HG03558 (cell line): ENCODE measurements around the gene MARVELD1.

Source experiments
- ATAC-seq: cut with Tn5 transposase; IDR thresholded peaks from one replicate; pipeline ENCODE4 v1.9.1; 2021; ENCODE audit warnings: moderate number of reproducible peaks; ENCODE audit not compliant: unreplicated experiment; ENCODE audit errors: extremely low read depth

The MARVELD1 gene

GRCh38 chr10:97747573-97747972 lies 34.0 kb downstream of the MARVELD1 start:
- no peak for ATAC-seq

- ATAC-seq = no peak
Measured at GRCh38 chr10:97748116-97748515, 34.6 kb downstream of the MARVELD1 start.

- ATAC-seq = no peak
Measured at GRCh38 chr10:97752956-97753355, 39.4 kb downstream of the MARVELD1 start.

GRCh38 chr10:97754726-97755125 lies 41.2 kb downstream of the MARVELD1 start:
- ATAC-seq = no peak

DNA sequence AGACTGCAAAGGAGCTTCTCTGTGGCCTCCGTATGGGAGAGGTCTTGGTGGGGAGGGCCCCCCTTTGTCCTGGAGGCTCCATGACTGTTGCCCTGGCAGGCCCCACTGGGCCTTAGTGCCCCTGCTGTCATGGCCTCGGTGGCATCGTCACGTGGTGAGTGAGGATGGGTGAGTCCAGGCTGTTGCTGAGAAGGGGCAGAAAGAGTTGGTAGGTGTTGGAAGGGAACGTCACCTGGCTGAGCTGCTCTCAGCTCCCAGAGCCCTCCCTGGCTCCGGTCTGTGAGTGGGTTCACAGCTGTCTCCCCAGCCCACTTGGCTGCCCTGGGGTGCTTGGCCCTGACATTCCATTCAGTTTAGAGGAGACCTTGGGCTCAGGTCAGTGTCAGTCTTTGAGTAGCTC lies 42.2 kb downstream of the MARVELD1 start:
- ATAC-seq = no peak

DNA sequence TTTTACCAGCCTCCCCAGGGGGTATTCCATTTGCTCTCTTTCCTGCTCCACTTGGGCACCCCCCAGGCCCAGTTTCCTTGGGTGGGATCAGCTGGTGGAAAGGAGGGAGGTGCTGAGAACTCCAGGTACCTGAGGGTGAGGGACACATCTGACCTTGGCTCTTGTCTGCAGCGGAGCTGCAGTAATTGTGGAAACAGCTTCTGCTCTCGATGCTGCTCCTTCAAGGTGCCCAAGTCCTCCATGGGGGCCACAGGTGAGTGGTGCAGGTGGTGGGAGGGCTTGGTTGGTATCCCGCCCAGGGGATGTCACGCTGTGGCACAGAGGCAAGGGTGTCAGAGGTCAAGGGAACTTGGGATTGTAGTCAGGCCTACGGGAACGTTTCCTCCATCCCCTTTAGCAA lies 43.9 kb downstream of the MARVELD1 start:
- ATAC-seq = no peak

- no peak for ATAC-seq
Measured at GRCh38 chr10:97759158-97759887, 45.8 kb downstream of the MARVELD1 start.

DNA sequence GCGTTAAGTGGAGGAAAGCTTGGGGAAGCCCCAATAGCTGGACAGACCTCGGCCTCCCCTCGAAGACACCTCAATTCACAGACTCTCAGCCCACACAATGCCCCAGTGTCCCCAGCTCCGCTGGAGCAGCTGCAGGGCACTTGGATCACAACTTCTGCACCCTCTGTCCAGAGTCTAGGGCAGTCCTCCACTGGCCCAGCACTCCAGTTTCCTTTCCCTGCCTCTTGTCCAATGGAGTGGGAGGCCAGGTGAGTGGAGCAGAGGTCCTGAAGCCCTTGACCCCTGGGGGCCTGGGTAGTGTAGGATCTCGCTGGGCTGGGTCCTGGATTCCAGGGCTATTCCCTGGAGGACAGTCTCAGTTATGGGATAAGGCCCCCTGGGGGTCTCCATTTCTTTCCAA lies 46.4 kb downstream of the MARVELD1 start:
- no peak for ATAC-seq

DNA sequence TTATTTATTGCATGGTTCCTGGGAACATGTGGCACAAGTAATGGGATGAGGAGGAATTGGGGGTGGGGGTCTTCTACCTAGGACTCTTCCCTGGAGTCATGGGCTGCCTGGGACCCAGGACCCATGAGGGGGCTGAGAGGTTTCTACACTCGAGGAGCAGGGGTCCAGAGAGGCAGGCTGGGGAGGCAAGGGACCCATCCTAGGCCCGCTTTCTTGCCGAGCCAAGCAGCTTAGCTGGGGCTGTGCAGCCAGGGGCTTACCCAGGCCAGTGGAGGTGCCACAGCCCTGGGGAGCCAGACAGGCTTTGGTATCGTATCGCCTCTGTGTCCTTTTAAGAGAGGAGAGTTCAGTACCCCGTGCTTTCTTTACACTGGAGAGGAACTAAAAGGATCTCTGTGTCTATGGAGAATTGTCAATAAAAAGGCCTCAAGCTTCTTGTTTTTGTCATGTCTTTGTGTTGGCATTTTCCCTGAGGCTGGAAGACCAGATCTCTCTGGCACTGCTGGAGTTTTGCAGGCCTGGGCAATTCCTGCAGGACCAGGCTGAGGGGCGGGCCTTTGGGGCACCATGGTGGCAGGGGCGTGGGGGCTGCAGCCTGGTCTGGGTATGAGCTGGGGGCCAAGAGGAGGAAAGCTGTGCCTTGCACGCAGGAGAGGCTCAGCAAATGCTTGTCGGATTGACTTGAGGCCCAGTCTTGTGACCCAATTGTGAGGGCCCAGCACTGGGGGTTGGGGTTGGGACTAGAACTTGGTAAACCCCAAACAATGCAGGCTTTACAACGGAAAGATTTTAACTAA lies 47.1 kb downstream of the MARVELD1 start:
- no peak for ATAC-seq

GRCh38 chr10:97761331-97761865 lies 47.9 kb downstream of the MARVELD1 start:
- ATAC-seq = no peak

DNA sequence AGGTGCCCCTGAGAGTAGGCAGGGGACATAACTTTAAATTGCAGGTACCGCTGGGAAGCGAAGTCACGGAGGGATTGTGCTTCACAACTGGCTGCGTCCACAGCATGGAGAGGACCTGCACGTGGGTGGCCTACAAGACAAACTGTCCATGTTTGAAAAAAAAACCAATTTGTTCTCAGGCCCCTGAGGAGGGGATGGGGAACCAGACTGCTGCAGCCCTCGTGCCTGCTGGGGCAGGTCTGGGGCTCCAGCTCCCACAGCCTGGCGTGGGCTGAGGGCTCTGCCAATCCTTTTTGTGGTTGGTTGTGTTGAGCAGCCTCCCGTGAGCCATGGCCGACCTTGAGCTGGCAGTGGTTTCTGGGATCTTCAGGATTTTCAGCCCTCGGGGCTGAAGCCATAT lies 48.5 kb downstream of the MARVELD1 start:
- ATAC-seq = no peak

DNA sequence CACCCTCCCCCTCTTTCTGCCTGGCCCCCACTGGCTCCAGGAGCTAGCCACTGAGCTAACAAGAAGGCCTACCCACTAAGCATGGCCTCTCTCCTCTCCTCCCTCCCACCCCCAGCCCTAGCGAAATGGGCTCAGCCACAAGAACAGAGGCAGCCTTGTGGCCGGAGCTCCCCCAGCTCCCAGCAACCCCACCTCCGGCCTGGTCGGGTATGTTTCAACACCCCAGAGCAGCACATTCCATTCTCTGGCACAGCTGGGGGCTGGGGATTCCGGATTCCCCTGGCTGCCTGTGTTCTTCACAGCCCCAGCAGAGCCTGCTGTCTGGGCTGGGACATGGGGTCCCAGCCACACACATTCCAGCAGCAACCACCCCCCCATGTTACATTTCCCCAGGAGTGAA lies 49.3 kb downstream of the MARVELD1 start:
- ATAC-seq = no peak

DNA sequence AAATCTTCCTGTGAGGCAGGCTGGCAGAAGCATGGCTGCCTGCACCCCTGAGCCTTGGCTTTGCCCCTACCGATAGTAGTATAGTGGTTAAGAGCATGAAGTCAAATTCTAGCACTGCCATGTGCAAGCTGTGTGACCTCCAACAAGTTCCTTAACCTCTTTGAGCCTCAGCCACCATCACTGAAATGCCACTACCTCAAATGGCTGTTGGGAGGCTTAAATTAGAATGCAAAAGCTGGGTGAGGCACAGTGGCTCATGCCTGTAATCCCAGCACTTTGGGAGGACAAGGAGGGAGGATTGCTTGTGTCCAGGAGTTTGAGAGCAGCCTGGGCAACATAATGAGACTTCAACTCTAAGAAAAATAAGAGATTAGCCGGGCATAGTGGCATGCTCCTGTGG lies 49.9 kb downstream of the MARVELD1 start:
- no peak for ATAC-seq

DNA sequence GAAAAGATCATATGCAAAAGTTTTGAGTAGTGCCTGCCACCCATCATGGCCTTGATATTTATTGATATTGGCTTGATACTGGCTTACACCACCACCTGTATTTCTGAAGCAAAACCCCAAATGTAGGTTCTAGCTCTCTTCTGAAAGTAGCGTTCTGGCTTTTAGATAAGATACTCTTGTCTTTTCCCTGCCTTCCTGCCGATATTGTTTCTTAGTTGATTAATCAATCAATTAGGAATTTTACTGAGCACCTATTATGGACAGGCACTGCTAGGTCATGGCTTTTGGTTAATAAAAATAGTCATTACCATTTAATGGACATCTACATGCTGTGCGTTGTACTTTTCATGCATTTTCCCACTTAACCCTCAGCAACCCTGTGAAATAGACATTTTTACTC lies 50.4 kb downstream of the MARVELD1 start:
- no peak for ATAC-seq

- no peak for ATAC-seq
Measured at GRCh38 chr10:97764519-97764931, 51.0 kb downstream of the MARVELD1 start.

DNA sequence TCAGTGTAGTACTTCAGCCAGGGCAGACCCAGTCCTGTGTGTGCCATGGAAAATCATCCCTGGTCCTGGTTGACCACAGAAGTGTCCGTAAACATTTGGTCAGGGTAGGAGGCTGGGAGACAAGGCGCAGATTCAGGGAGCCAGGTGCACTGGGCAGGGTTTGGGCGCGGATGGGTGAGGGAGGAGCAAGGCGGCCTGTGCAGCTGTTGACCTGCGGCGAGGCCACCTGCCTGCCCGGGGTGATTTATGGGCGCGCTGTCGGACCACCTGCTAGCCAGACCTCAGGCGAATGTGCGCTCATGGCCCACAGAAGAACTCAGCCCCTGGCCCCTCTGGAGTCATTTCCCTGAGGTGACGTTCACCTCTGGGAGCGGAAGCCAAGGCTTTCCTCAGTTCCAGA lies 51.7 kb downstream of the MARVELD1 start:
- ATAC-seq = no peak

DNA sequence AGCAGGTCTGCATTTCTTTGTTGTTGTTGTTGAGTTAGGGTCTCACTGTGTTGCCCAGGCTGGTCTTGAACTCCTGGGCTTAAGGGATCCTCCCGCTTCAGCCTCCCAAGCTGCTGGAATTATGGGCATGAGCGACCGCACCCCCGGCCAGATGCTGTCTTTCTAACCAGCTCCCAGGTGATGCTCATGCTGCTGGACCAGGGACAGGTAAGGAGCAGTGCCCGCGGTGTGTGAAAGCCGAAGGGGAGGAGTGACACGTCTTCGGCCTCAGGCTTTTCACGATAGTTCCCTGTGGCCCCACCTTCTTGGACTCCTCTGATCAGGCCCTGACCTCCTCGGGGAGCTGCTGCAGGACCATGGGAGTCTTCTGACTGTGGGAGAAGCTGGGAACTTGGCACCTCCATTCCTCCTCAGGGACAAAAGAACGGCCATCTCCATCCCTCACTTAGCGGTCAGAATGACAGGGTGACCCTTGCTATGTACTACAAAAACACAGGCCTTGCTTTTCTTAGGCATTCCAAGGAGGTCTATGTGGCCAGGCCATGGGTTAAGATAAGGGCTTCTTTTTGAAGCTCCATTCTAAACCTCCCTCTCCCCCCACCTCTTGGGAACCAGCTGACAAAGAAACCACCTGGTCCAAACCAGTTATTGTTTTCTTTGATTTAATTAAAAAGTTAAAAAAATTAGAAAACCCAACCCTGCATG lies 52.7 kb downstream of the MARVELD1 start:
- no peak for ATAC-seq

DNA sequence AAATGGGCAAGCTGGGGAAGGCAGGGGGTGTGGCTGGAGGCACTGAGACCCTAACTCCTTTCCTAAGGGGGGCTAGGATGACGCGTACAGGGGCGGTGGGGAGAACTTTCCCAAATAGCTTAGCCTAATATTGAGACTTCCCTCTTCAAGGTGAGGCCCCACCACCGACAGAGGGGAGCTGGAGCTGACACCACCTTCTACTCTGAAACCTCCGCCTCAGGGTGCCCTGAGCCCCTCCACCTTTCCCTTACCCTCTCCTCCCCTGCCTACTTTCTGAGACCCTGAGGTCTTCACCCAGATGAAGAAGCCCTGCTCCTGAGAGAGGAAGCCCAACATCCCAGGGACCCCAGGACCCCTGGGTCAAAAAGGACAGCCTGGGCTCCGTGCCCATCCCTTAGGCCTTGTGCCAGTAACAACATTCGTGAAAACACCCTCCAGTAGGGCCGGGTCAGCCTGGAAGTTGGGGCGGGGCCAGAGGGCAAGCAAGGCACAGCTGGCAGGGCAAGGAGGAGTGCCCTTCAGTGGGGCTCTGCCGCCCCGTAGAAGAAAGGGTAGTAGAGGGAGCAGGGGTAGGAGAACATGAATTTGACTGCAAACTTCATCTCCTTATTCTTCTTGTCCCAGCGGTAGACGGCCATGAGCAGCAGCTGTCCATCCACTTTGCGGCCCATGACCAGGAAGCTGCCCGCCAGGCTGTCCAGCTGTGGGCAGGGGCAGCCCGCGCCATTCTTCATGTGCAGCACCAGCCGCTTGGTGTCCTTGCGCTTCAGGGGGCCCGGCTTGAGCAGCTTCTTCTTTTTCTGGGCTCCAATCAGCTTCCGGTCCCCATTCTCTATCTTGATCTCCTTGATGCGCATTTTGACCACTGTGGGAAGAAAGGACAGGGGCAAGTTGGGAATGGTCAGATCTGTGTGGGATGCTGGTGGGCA lies 53.7 kb downstream of the MARVELD1 start:
- ATAC-seq = no peak
